GM21367 (cell line): ENCODE measurements around the gene ARHGAP8.
"Not testable (repeated sequence)": the region's sequence is repeated elsewhere in the genome, so short reads cannot be mapped to it uniquely, and the experiment has no call there.

Experiments used
- ATAC-seq: cut with Tn5 transposase; IDR thresholded peaks from one replicate; pipeline ENCODE4 v1.9.1; 2021; ENCODE audit not compliant: unreplicated experiment

Gene ARHGAP8

DNA sequence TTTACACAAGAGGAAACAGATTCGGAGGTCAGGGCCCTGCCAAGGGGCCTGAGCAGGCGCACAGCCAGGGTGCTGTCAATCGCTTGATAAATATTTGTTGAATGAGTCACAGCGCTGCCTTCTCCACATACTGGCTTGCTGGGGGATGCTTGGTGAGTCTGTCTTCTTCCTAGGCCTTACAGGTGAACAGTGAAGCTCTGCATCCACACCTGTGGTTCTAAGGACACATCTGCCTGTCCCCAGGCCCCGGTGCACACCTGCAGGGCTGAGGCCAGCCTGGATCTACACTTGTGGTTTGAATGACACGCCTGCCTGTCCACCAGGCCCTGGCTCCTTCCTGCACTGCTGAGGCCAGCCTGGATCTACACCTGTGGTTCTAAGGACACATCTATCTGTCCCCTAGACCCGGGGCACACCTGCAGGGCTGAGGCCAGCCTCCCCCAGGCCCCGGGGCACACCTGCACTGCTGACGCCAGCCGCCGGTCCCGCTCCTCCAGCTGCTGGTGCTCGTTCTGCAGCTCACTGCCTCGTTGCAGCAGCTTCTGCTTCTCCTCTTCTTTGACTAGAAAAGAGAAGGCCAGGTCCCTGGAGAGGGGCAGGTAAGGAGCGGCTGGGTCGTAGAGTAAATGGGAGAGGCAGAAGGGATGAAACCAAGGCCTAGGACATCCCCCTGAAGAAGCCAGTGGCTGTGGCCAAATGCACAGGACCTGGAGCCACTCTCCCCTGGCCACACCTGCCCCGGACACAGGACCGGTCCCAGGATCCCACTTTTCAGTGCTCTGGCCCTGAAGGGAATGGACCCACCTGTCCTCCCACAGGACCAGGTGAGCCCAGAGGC, 132.8 kb downstream of the ARHGAP8 start:
- no peak for ATAC-seq

DNA sequence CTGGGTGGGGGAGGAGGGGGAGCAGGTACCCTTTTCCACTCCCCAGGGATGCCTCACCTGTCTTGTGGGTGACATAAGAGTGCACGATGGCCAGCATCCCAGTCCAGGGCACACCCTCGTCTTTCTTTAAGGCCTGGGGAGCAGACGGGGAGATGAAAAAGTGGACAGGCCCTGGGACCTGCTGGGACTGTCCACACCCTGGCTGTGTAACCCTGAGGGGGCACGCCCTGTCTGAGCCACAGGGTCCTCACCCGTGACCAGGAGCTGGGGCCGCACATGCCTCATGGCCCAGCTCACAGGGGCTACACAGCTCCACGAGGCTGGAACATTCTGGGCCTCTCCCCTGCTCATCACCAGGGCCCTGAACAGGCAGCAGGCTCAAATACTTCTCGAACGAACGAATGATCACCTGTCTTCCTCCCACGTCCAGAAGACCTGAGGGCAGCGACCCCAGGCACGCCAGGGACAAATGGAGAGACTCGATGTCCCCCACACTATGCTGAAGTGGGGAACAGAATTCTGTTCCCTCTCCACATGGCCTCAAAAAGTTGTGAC, 133.5 kb downstream of the ARHGAP8 start:
- no peak for ATAC-seq

DNA sequence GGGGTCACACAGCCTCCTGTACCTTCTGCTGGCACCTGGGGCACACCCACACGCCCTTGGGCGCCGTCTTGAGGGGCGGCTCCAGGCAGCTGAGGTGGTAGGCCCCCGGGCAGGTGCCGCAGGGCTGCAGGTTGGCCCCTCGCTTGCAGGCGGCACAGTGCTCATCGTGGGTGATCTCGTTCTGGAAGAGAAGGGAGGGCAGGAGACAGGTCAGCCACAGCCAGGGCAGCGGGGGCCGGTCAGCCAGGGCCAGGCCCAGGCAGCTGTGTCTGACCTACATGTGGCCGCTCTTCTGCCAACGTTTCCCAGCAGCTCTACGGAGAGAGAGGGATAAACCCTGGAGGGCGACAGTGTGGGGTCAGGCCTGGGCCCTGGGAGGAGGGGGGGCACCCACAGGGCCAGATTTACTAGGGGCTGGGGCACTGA, 135.6 kb downstream of the ARHGAP8 start:
- ATAC-seq: no peak

DNA sequence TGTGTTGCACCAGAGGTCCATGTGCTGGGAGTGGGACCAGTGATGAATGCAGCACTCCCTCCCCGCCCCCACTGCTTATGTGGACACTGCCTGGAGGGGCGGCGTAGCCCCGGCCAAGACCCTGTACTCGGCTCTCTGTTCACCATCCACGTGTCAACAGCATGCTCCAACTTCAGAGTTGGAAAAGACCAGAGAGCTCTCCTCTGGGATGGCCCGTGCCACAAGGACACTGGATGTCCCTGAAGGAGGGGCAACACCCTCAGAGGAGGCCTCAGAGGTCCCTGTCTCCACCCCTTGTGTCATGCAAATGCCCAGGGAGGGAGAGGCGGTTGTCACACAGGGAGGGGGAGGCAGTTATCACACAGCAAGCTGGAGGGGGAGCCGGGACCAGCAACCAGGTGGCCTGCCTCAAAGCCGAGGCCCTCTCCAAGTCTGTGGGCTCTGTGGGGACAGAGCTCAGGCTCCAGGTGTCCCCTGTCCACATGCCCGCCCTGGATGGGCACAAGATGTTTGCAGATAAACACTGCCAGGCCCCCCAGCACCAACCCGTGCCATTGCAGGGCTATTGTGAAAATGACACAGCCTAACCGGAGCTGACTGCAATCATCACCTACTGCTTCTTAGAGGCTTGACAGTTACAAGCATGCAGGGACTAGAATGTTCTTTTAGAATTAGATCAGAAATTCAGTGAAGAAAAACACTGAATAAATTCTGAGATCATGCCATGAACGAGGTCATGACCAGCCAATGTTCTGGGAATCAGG, 136.3 kb downstream of the ARHGAP8 start:
- no peak for ATAC-seq

DNA sequence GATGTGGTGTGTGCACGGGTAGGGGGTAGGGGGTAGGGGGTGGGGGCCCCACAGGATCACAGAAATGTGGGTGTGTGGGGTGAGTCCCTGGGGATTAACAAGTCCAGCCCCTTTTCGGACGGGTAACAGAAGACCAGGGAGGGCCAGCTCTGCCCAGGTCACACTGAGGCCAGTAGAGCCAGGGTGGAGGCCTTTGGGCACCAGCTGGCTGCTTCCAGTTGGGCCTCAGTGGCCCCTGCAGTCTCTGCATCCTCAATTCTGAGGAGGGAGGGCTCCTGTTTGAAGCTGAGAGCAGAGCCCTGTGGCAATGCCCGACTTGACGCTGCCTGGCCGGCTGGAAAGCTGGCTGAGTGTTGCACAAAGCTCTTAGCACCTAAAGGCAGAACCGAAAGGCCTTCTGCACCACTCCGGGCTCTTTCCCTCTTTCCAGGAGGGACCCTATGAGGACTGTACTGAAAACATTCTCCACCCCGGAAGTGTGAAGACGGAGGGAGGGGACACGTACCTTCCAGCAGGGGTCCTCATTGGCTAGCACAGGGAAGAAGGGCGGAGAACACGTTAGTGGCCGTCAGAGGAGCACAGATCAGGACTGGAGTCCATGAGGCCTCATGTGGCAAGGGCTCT, 137.0 kb downstream of the ARHGAP8 start:
- ATAC-seq: no peak

DNA sequence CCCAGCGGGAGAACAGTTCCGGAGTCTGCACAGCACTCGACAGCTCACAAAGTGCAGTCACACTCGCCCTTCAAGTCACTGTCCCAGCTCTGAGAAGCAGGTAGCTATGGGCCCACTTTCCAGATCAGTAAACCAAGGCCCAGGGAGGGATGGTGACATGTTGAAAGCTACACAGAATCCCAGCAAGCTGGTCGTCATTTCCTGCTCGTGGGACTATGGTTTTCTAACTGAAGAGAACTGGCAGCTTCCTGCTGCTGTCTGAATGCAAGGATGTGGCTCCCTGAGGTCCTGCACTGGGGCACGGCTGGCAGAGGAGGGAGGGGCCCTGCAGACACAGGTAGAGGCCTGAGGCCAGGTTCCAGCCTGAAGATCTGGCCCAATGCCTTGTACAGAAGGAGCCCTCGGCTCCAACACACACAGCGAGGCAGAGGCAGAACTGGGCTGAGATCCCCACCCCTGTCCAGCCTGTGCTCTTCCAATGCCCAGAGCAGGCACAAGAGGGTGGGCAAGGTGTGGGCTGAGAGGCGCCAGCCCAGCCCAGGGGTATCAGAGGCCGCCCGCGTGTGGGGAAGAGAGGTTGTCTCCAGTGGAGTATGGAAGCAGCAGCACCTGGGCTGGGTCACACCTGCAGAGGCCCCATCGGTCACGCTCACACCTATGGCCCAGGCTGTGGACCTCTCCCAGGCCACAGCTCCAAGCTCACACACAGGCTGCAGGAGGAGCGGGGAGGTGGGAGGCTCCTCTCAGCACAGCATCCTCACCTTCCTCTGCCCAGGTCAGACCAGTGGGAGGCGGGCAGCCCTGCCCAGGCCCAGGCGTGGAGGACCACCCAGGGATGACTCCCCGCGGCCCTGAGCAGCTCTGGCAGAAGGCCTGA, 138.3 kb downstream of the ARHGAP8 start:
- ATAC-seq: no peak

DNA sequence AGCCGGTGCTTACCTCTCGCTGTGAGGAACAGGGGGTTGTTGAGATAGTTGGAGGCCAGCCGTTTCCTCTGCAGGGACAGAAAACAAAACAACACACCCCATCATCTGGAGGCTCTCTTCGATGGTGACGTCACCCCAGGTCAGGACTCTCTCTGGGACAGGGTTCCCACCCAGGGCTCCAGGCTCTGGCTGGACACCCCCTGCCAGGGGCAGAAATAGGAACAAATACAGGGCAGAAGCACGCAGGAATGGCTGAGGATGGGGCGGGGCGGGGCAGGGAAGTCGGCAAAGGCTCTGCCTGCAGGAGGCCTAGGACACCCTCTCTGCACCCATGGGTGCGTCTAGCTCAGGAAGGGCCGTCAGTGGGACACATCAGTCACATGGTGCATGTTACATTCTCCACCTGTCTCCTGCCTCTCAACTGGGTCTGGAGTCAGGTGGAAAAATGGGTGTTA, 138.9 kb downstream of the ARHGAP8 start:
- no peak for ATAC-seq

DNA sequence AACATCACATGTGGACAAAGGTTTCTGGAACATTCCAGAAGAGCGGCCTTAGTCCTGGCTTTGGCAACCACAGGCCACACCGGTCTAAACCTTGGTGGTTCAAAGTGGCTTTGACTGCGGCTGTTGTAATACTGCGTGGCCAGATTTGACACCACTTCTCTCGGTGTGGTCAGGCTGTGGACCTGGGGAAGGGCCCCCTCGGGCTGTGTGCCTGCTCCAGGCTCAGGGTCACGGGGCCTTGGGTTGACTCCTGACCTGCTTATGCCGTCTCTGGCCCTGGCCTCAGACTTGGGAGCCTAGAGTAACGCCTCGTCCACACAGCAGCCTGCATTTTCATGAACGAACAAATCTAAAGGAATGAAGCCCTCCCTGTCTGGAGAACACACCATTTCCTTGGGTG, 139.4 kb downstream of the ARHGAP8 start:
- no peak for ATAC-seq

DNA sequence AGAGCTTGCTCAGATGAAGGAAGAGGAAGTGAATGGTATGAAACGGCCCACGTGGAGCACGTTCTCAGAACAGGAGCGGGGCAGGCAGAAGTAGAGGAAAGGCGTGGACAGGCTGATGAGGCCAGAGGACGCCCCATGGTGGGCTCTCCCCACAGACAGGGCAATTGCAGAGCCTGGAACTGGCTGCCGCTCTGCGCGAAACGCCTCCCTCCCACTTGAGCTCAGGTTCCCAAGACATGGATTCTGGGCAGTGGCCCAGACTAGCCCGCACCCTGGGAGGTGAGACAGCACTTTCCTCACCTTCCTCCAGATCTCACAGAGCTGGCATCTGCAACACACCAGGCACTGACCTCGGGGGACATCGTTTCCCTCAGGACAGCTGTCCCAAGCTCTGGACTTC, 139.9 kb downstream of the ARHGAP8 start:
- ATAC-seq: no peak

DNA sequence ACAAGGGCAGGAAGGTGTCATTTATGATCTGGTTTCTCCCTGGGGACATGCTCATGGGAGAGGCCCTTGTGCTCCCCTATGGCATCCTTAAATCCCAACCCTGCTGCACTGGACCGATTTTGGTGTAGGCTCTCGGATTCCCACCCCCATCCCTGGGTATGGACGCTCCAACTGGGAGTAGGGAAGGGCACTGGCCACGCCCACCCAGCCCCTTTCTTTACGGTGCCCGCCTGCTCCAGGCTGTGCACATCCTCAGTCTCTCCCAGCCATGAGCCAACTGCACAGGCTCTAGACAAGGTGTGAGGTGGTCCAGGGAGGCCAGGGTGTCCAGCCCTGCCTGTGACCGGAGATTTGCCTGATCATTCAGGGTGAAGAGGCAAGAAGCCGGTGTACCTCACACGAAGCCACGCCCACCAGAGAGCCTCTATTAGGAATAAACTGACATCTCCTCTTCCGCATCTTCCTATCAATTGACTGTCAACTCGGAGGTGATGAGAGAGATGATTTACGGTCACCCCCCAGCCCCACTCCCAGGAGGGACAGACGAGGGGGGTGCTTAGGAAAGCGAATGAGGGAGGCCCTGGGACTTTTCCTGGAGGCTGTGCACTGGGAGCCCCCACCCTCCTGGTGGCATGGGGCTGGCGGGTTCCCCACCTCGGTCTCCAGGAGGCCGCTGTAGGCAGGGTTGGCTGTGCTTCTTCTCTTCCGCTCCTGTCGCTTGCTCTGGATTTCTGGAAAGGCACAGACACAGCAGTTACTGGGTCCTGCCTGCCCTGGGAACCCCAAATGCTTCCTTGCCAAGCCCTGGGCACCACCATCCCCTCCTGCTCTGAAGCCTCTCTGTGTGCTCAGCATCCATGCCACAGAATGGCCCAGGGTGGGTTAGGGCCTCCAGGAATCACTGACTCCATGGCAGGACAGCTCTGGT, 140.7 kb downstream of the ARHGAP8 start:
- ATAC-seq: no peak

DNA sequence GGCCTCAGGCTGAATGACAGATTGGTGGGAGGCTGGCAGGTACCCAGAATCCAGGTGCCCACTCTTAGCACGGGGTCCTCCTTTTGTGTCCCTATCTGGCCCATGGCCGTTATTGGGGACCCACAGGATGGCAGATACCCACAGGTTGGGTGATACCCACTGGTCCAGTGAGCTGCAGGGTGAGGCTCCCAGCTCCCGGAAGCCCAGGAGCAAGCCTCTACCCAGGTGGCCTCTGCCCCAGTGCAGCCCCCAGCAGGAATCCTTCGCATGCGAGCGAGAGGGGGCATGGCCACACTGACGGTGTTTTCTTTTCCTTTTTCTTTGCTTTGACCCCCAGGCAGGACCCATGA, 141.3 kb downstream of the ARHGAP8 start:
- no peak for ATAC-seq

DNA sequence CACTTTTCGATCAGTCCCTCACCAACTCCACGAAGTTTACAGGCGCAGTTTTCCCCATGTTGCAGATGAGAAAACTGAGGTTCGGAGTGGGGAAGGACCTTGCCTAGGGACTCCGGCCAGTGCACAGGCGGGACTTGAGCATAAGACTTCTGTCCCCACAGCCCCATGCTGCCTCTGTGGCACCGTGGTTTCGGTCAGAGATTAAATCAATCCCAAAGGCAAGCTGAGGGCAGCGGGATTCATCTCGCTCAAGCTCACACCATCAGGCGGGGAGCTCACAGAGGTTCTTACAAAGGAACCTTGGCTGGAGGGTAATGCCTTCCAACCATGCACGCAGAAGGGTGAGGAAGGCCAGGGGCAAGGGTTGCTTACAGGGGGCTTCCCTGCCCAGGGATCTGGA, 141.9 kb downstream of the ARHGAP8 start:
- no peak for ATAC-seq

DNA sequence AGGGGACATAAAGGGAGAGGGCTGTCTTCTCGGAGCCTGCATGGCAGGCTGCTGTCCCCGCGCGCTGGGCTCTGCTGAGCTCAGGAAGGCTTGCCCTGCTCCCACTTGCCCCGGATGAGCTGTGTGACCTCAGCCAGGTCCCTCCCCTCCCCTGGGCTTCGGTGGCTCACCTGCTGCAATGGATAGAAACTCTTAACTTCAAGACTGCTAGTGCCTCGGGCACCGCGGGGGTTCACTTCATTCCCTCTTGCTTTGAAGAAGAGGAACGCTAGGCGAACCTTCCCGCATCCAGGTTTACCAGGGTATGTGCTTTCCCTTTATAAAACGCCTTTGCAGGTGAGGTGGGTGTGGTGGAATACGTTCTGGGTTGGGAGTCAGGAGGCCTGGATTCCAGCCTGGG, 142.4 kb downstream of the ARHGAP8 start:
- no peak for ATAC-seq

DNA sequence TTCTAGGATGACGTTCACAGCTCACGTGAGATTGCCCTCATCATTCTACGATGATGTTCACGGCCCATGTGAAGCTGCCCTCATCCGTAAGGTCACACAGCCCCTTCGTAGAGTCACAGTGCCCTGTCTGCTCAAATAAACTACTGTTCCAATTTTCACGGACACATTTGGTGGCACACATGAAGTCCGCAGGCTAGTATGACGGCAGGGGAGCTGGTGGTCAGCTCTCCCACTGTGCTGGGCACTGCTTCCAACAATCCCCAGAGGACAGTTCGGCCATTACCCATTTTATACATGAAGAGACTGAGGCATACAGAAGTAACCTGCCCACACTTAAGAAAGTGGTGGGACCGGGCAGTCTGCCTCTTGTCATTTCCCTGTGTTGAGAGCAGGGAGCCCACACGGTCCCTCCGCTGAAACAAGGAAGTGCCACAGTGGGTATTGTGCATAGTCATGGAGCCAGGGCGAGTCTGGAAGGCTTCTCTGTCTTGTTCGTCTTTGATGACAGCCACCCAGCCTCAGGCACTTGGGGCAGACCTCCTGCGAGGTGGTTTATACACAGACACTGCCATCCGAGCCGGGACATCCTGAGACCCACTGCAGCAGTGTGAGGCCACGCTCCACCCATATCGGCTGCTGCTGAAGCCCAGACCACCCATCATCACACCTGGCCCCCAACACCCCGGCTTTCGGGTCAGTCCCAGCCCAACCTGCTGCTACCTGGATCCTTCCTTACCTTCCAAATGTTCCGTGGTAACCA, 143.1 kb downstream of the ARHGAP8 start:
- no peak for ATAC-seq

DNA sequence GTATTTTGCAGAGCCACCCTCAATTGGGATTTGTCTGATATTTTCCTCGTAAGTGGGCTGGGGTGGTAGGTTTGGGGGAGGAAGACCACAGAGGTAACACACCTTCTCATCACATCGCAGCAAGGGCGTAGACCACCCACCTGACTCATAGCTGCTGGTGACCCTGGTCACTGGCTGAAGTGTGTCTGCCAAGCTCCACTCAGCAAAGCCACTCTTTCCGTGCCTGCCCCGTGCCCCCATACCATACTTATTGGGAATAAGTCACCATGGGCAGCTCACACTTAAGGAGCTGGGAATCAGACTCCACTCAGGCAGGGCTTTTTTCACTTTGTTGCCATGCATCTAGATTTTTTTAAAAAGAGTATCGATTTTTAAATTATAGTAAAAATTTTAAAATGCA, 145.9 kb downstream of the ARHGAP8 start:
- no peak for ATAC-seq

DNA sequence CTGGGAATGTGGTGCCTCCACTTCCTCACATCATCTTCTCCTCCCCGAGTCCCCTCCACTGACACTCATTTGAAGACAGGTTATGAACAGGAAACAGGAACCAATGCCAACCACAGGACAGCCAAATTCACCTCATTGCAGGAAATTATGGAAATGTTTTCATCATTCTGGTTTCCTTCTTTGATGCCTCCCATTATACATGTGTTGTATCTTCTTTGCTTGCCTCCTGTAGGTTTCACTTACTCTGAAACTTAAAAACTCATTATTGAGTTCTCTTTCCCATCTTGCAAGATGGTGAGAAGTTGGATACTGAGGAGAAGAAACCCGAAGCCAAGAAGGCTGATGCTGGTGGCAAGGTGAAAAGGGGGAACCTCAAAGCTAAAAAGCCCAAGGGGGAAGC, 148.9 kb downstream of the ARHGAP8 start:
- no peak for ATAC-seq

DNA sequence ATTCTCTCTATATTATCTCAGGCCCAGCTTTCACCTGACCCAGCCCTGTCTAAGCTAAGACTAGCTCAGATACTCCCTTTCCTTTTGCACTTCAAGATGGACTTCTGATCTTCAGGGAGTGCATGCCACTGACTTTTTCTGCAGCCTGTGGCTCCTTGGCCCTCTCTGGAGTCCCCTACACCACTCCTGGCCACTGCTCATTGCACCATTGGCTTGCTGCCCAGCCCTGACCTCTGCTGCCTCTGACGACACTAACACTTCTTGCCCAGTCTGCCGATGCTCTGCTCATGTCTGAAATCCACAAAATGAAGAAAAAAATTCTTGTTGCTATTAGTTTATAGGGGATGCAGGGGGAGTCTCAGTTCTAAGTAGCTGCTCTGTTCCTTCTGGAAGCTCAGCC, 150.8 kb downstream of the ARHGAP8 start:
- ATAC-seq: not testable (repeated sequence)

DNA sequence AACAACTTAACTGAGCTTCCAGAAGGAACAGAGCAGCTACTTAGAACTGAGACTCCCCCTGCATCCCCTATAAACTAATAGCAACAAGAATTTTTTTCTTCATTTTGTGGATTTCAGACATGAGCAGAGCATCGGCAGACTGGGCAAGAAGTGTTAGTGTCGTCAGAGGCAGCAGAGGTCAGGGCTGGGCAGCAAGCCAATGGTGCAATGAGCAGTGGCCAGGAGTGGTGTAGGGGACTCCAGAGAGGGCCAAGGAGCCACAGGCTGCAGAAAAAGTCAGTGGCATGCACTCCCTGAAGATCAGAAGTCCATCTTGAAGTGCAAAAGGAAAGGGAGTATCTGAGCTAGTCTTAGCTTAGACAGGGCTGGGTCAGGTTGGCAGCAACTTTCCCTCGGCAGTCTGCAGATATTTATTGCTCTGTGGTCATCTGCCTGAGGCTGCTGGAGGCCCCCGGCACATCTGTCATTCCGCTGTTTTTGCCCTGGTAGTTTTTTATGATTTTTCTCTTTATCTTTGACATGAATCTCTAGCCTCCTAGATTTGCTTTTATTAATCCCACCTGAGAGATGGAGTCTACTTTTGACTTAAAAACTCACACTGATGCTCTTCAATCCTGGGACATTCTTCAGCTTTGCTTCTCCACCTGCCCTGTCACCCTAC, 152.2 kb downstream of the ARHGAP8 start:
- not testable (repeated sequence) for ATAC-seq
